GM11168 (cell line): ENCODE results near the gene ACO1.

Experiments used
- in situ Hi-C: fragments of 300-500 bp; cut with MboI; formaldehyde crosslinking; loops from one replicate; pipeline ENCODE4 v1.12.0; 2022; ENCODE audit warnings: low sequenced_read_pairs; ENCODE audit not compliant: unreplicated experiment

ACO1 gene

GRCh38 chr9:32413424-32413823 is 29.0 kb downstream of the ACO1 start:
- in situ Hi-C loops: no loop called here

- in situ Hi-C loops: no loop called here
Measured at GRCh38 chr9:32414856-32415255, 30.4 kb downstream of the ACO1 start.

GRCh38 chr9:32419921-32420320 is 35.5 kb downstream of the ACO1 start:
- in situ Hi-C loops: no loop called here

GRCh38 chr9:32422237-32422806 is 37.9 kb downstream of the ACO1 start:
- in situ Hi-C loops: no loop called here

- in situ Hi-C loops: no loop called here
Measured at GRCh38 chr9:32423371-32423770, 38.9 kb downstream of the ACO1 start.

GRCh38 chr9:32424616-32425015 is 40.2 kb downstream of the ACO1 start:
- in situ Hi-C loops: no loop called here

GRCh38 chr9:32426278-32426939 is 42.0 kb downstream of the ACO1 start:
- in situ Hi-C loops: no loop called here

GRCh38 chr9:32427111-32427873 is 42.8 kb downstream of the ACO1 start:
- in situ Hi-C loops: no loop called here

GRCh38 chr9:32430720-32431119 is 46.3 kb downstream of the ACO1 start:
- in situ Hi-C loops: no loop called here

GRCh38 chr9:32431196-32431595 is 46.8 kb downstream of the ACO1 start:
- in situ Hi-C loops: no loop called here

- in situ Hi-C loops: no loop called here
Measured at GRCh38 chr9:32431940-32432555, 47.6 kb downstream of the ACO1 start.

- in situ Hi-C loops: no loop called here
Measured at GRCh38 chr9:32434892-32435291, 50.4 kb downstream of the ACO1 start.

GRCh38 chr9:32441678-32442077 is 57.2 kb downstream of the ACO1 start:
- in situ Hi-C loops: no loop called here

- in situ Hi-C loops: no loop called here
Measured at GRCh38 chr9:32442433-32442832, 58.0 kb downstream of the ACO1 start.

GRCh38 chr9:32449969-32450368 is 65.5 kb downstream of the ACO1 start:
- in situ Hi-C loops: no loop called here

GRCh38 chr9:32454280-32454679 is 69.8 kb downstream of the ACO1 start:
- in situ Hi-C loops: no loop called here

GRCh38 chr9:32455738-32456137 is 71.3 kb downstream of the ACO1 start:
- in situ Hi-C loops: no loop called here

- in situ Hi-C loops: no loop called here
Measured at GRCh38 chr9:32456564-32456963, 72.1 kb downstream of the ACO1 start.

GRCh38 chr9:32463500-32464293 is 79.3 kb downstream of the ACO1 start:
- in situ Hi-C loops: no loop called here

- in situ Hi-C loops: no loop called here
Measured at GRCh38 chr9:32468740-32469139, 84.3 kb downstream of the ACO1 start.
